ENCODE data around the gene ST8SIA5. TPM values are rescaled to one million over a fixed set of nuclear protein-coding genes. Genes with fewer than 3 reads are reported as not detected.

ST8SIA5 gene
- total and polyA plus RNA-seq, 2 of the 4 experiments (the other 2 are of a cell fraction) = 0.03 TPM; not detected in 1

GRCh38 chr18:46672062-46672970 lies 84.5 kb downstream of the ST8SIA5 start:
- H2AK9ac ChIP-seq (replicated peaks; ENCODE audit: low read depth, low read length, poor library complexity) = no peak overlapping the region
- ChIA-PET POLR2A (ENCODE audit: unreplicated experiment) (no interaction called here), CTCF (no interaction called here)
- no peaks in the 10 kb centered on the region for H3K36me3 ChIP-seq (ENCODE audit: control insufficient read depth, insufficient read depth, low read length)
- no peak overlapping the region for H4K5ac ChIP-seq (ENCODE audit: low read depth, low read length)
- no peak overlapping the region for H2BK120ac ChIP-seq (ENCODE audit: low read depth, low read length)
- H3K4me3 ChIP-seq (ENCODE audit: insufficient read depth, low read depth, low read length) = no peak overlapping the region
- H3K27ac ChIP-seq (ENCODE audit: insufficient read depth, low read length) = no peak overlapping the region
- H2BK15ac ChIP-seq (ENCODE audit: low read depth, low read length) = no peak overlapping the region
- no peak overlapping the region for H4K8ac ChIP-seq (ENCODE audit: low read depth in 2 of 2, low read length in 2 of 2)
- H3K27me3 ChIP-seq (ENCODE audit: control insufficient read depth, insufficient read depth, low read length) = peaks cover 9% of the 10 kb centered on the region
- H4K20me1 ChIP-seq (ENCODE audit: insufficient read depth, low read length) = no peaks in the 10 kb centered on the region
- H3K23ac ChIP-seq (ENCODE audit: low read depth, low read length) = no peak overlapping the region
- TF ChIP-seq SMC3 (IDR thresholded peaks at IDR 0.05; ENCODE audit: low read depth, low read length) (no peak), RCOR1 (IDR thresholded peaks at IDR 0.05; ENCODE audit: insufficient replicate concordance, low read length) (no peak), RFX5 (IDR thresholded peaks at IDR 0.05; ENCODE audit: low read depth, low read length) (no peak), MAZ (IDR thresholded peaks at IDR 0.05; ENCODE audit: borderline replicate concordance, low read depth, low read length) (no peak), CEBPB (IDR thresholded peaks at IDR 0.05; ENCODE audit: low read depth, low read length) (no peak), FOS (IDR thresholded peaks at IDR 0.05; ENCODE audit: low read depth, low read length) (no peak)
- H2BK20ac ChIP-seq (ENCODE audit: low read depth, low read length) = no peak overlapping the region
- H3K9me3 ChIP-seq (ENCODE audit: control insufficient read depth, insufficient read depth, low read length) = no peaks in the 10 kb centered on the region
- no peak overlapping the region for H3K14ac ChIP-seq (replicated peaks; ENCODE audit: low read depth, low read length)
- H3K9ac ChIP-seq (ENCODE audit: low read depth, low read length) = no peak overlapping the region
- no peak for ATAC-seq (ENCODE audit: low read depth)
- no peaks in the 10 kb centered on the region for H3K4me1 ChIP-seq (ENCODE audit: control insufficient read depth, insufficient read depth, low read length)
- no peak overlapping the region for H3K18ac ChIP-seq (ENCODE audit: low read depth, low read length)
- H2AFZ ChIP-seq (replicated peaks; ENCODE audit: low read length, poor library complexity) = no peak overlapping the region
- intact Hi-C loops (cut with micrococcal nuclease) = no loop called here
- H4K91ac ChIP-seq (ENCODE audit: insufficient read depth, low read depth, low read length) = no peak overlapping the region
- dilution Hi-C loops (cut with HindIII; ENCODE audit: low sequenced_read_pairs, unreplicated experiment) = no loop called here
- H2BK5ac ChIP-seq (ENCODE audit: low read depth, low read length, poor library complexity, severe bottlenecking) = no peak overlapping the region
- H2AK5ac ChIP-seq (ENCODE audit: low read depth, low read length) = no peak overlapping the region
- H3K9me1 ChIP-seq (ENCODE audit: insufficient read depth, low read length) = no peaks in the 10 kb centered on the region; the same call in 1 of the 2 replicates
- no TSS peak for BruUV-seq (replicated peaks)
- H3K56ac ChIP-seq (ENCODE audit: extremely low read depth, insufficient read depth, low read length) = no peak overlapping the region
- peak; percentile 7 for DNase-seq
- in situ Hi-C loops (cut with MboI; ENCODE audit: low sequenced_read_pairs) = loop anchor here (25.0 kb wide), 1 partner anchor 1010 kb away; no protein-coding TSS in a partner anchor
- H3K79me1 ChIP-seq (ENCODE audit: low read depth in 1 of 2, low read length in 2 of 2) = no peaks in the 10 kb centered on the region
- H3K4ac ChIP-seq (ENCODE audit: low read depth, low read length) = no peak overlapping the region
- WGBS, 2 experiments (ENCODE audit: extremely low coverage in 2 of 2, insufficient read length in 1 of 2) = no CpG with 5 or more reads among the region's 6 CpGs
- H3K4me2 ChIP-seq (ENCODE audit: low read depth, low read length) = no peak overlapping the region
